ENCODE measurements around the gene NPHP1. TPM values are rescaled to one million over a fixed set of nuclear protein-coding genes. Genes with fewer than 3 reads are reported as not detected.

Gene NPHP1
- total RNA-seq, 1 donor from 2014 or later = 5.7 TPM

DNA sequence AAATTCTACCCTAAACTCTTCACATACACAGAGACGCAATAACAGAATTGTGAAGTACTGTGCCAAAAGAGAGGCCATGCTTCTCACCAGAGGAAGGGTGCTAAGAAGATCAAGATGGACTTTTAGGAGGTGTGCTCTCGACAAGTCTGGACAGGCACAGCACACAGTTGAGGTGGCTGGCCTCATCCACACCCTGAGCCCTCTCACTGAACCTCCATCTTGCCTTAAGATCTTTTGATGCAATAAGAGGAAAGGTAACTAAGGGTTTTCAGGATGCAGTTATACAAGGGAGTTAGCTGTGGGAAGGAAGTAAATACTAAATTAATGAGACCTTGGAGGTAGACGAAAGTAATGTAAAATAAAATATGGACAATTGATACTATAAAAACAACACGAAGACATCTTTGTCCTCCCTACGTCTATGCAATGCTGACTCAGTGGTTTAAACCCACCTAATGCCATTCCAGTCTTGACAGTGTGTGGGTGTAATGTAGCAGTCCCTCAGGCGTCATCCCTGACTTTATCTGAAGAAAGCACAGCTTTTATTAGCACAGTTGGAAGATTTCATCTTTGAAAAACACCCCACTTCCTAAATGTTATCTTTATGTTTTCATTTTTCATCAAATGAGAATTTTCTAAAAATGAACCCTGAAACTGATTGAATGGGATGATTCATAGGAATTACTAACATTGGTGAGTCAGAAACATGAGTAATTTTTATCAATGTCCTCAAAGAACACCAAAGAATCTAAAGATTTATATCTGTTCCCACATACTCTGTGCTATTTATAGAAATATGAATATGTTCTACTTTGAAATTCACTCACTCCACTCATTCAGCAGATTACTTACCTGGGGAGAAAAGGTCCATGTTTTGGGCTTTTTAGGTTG is 55.2 kb downstream of the NPHP1 start:
- Mint-ChIP-seq H3K27me3 (ENCODE audit: unreplicated experiment) (no peaks in the 10 kb centered on the region), H3K27ac (ENCODE audit: unreplicated experiment) (no peak overlapping the region), H3K9me3 (ENCODE audit: unreplicated experiment) (peaks cover 7% of the 10 kb centered on the region), H3K36me3 (ENCODE audit: low read depth, unreplicated experiment) (peaks cover 7% of the 10 kb centered on the region), H3K4me1 (ENCODE audit: unreplicated experiment) (no peaks in the 10 kb centered on the region), H3K4me3 (ENCODE audit: unreplicated experiment) (no peak overlapping the region)
- DNase-seq (ENCODE audit: low spot score) = no peak
- TF ChIP-seq, protein P1, sequence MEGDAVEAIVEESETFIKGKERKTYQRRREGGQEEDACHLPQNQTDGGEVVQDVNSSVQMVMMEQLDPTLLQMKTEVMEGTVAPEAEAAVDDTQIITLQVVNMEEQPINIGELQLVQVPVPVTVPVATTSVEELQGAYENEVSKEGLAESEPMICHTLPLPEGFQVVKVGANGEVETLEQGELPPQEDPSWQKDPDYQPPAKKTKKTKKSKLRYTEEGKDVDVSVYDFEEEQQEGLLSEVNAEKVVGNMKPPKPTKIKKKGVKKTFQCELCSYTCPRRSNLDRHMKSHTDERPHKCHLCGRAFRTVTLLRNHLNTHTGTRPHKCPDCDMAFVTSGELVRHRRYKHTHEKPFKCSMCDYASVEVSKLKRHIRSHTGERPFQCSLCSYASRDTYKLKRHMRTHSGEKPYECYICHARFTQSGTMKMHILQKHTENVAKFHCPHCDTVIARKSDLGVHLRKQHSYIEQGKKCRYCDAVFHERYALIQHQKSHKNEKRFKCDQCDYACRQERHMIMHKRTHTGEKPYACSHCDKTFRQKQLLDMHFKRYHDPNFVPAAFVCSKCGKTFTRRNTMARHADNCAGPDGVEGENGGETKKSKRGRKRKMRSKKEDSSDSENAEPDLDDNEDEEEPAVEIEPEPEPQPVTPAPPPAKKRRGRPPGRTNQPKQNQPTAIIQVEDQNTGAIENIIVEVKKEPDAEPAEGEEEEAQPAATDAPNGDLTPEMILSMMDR (IDR thresholded peaks at IDR 0.05; ENCODE audit: unreplicated experiment) = no peak

DNA sequence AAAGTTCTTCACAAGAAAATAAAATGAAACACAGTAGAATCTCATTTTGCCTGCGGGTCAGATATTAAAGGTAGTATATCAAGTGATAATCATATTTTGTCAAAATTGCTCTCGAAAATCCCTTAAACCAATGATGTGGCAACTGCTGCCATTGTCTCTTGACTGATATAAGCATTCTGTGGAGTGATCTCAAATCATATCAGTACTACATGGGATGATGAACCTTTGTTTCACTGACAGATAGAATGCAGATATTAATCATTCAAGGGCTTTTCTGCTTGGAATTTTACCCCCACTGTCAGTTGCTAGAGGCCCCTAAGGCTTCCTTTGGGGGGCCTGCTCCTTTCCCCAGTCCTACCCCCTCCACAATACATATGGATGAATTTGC is 57.9 kb downstream of the NPHP1 start:
- TF ChIP-seq, protein P1 (IDR thresholded peaks at IDR 0.05; ENCODE audit: unreplicated experiment) = no peak
- Mint-ChIP-seq H3K36me3 (ENCODE audit: low read depth, unreplicated experiment) (no peaks in the 10 kb centered on the region), H3K9me3 (ENCODE audit: unreplicated experiment) (no peaks in the 10 kb centered on the region), H3K27ac (ENCODE audit: unreplicated experiment) (no peak overlapping the region), H3K4me1 (ENCODE audit: unreplicated experiment) (no peaks in the 10 kb centered on the region), H3K27me3 (ENCODE audit: unreplicated experiment) (no peaks in the 10 kb centered on the region), H3K4me3 (ENCODE audit: unreplicated experiment) (no peak overlapping the region)
- no peak for DNase-seq (ENCODE audit: low spot score)

DNA sequence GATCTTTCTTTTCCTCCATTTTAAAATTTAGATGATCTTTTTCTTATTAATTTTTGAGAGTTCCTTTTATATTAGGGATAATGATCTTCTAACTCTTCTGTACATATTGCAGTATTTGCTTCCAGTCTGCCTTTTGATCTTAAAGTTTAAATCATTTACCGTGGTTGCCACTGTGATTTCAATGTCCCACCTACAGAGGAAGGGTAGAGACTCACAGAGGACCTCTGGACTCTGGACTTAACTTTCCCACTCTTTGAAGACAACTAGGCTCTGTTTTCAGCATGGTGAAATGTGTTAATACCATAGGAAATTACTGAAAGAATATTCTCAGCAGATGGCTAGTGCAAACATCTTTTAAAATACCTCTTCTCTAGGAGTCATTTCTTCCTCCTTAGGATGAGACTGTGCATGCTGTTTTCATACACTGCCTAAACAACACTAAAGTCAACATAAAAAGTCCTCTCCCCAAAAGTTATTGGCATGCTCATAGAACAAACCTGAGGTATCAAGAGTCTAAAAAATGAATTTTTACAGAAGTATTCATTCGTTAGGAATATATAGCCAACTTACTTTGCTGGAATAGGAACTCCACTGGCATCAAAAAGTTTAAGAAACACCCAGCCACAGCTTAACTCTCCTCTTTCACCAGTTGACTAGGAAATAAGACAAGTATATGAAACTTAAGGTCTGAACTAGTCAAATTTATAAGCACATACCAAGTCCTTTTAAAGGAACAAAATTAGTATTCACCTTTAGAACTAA is 58.4 kb downstream of the NPHP1 start:
- Mint-ChIP-seq H3K36me3 (ENCODE audit: low read depth, unreplicated experiment) (no peaks in the 10 kb centered on the region), H3K4me1 (ENCODE audit: unreplicated experiment) (no peaks in the 10 kb centered on the region), H3K27ac (ENCODE audit: unreplicated experiment) (no peak overlapping the region), H3K4me3 (ENCODE audit: unreplicated experiment) (no peak overlapping the region), H3K27me3 (ENCODE audit: unreplicated experiment) (no peaks in the 10 kb centered on the region), H3K9me3 (ENCODE audit: unreplicated experiment) (no peaks in the 10 kb centered on the region)
- TF ChIP-seq, protein P1 (IDR thresholded peaks at IDR 0.05; ENCODE audit: unreplicated experiment) = no peak
- DNase-seq (ENCODE audit: low spot score) = no peak

DNA sequence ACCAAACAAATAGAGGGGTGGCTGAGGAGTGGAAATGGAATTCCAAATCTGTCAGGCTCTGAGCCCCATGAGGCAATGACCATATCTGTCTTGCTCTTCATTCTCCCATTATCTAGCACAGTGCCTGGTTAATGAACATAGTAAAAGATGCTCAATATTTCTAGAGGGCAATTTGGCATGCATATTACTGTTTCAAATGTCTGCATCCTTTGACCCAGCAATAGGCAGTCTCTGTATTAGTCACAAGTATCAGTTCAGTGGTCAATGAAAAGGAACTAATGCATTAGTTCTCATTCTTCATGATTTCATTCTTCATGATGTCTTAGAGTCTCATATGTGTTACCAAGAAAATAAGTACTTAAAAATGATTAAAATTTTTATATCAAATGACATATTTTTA is 60.8 kb downstream of the NPHP1 start:
- no peak for DNase-seq (ENCODE audit: low spot score)
- no peak overlapping the region for H3K27ac Mint-ChIP-seq (ENCODE audit: unreplicated experiment)
- no peak overlapping the region for H3K4me3 Mint-ChIP-seq (ENCODE audit: unreplicated experiment)
- no peaks in the 10 kb centered on the region for H3K36me3 Mint-ChIP-seq (ENCODE audit: low read depth, unreplicated experiment)
- H3K9me3 Mint-ChIP-seq (ENCODE audit: unreplicated experiment) = no peaks in the 10 kb centered on the region
- no peaks in the 10 kb centered on the region for H3K4me1 Mint-ChIP-seq (ENCODE audit: unreplicated experiment)
- TF ChIP-seq, protein P1 (IDR thresholded peaks at IDR 0.05; ENCODE audit: unreplicated experiment) = no peak
- no peaks in the 10 kb centered on the region for H3K27me3 Mint-ChIP-seq (ENCODE audit: unreplicated experiment)

DNA sequence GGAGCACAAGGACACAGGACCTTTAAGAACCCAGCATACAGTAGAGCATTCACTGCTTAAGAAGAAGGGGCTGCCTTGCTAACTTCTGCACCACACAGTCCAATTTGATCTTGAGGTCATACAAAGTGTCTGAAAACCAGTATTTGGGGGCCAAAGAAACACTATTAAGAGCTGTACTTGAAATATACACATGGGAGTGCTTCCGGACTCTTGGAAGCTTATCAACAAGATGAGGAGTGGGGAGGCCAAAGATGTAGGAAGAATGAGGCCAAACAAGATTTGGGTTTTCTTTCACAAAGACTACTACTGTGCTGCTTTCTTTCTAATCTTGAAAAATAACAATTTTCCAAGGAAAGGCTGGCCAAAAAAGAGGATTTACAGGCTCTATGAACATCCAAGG is 64.4 kb downstream of the NPHP1 start:
- Mint-ChIP-seq H3K9me3 (ENCODE audit: unreplicated experiment) (no peaks in the 10 kb centered on the region), H3K27me3 (ENCODE audit: unreplicated experiment) (no peaks in the 10 kb centered on the region), H3K27ac (ENCODE audit: unreplicated experiment) (no peak overlapping the region), H3K4me3 (ENCODE audit: unreplicated experiment) (no peak overlapping the region), H3K4me1 (ENCODE audit: unreplicated experiment) (peaks cover 5% of the 10 kb centered on the region), H3K36me3 (ENCODE audit: low read depth, unreplicated experiment) (no peaks in the 10 kb centered on the region)
- TF ChIP-seq, protein P1 (IDR thresholded peaks at IDR 0.05; ENCODE audit: unreplicated experiment) = no peak
- DNase-seq (ENCODE audit: low spot score) = no peak

Measured in endothelial cell (in vitro differentiated cells).